T-helper 22 cell (primary cell): ENCODE results near the gene TTC39B.

Source experiments
- DNase-seq: peaks from one replicate; pipeline ENCODE4 v3.0.0-alpha.2; 2020; ENCODE audit warnings: low read depth

TTC39B gene

DNA sequence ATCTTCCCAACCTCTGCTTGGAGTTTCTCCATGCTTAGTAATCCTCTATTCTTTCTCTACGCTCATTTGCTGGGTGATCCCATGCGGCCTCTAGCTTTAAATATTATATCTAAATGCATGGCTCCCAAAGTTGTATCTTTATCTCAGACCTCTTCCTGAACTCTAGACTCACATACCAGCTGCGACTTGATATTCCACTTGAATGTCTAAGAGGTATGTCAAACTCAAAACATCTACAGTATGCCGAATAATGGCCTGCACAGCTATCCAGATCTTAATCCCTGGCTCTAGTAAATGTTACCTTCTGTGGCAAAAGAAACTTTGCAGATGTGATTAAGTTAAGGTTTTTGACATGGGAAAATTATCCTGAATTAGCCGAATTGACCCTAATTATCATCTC lies 179.2 kb downstream of the TTC39B start:
- DNase-seq: no peak

DNA sequence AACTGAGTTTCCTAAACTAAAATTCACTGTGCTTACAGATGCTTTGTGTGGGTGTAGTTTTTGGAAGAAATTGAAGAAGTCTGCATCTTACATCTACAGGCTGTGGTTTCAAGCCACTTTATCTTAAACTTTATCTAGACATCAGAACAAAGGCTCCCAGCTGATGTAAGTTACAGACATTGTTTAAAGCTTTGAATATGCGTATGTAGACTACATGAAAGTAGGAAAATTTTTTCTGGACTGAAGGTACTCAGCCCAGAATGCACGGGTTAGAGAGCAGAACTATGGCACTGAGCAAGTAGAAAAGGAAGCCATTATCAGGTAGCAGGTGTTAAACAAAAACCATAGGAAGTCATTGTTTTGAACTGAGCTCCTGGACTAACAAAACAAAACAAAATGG lies 185.4 kb downstream of the TTC39B start:
- no peak for DNase-seq

DNA sequence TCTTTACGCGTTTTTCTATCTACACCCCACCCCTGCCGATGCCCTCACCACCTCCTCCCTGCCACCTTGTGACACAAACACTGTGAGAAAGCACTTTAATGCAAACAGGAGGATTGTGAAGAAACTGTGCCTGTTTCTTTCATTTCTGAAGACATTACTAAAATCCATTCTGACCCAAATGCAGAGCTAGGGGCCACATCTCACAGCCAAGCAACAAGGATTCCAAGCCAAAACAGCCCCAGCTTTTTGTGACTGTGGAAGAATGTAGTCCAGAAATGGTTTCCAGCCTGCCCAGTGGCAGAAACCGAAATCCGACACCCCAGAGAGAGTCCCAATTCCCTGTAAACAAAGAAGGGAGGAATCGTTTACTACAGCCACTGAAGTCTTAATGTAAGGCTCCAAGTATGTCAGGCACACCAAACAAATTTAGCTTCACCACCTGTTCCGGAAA lies 190.9 kb downstream of the TTC39B start:
- DNase-seq: no peak

- no peak for DNase-seq
Measured at GRCh38 chr9:15115702-15116101, 191.3 kb downstream of the TTC39B start.

DNA sequence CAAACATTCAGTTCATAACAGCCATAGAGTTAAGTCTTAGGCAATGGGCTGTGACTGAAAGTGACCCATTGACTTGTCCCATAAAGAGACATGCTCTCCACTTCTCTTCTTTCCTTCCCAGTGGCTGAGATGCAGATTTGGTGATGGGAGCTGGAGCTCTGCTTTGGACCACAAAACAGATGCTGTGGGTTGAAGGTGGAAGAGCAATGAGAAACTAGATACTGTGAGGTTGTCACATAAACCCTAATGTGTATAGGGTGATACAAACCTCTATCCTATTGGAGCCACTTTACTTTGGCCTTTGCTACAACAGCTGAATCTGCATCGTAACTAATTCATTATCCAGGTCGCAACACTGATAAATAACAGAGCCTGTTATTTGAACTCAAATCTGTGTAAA lies 192.0 kb downstream of the TTC39B start:
- no peak for DNase-seq
